Ecto neural progenitor cell (in vitro differentiated cells): Measurements from ENCODE around the gene WDFY1.
"Not testable (repeated sequence)": the region's sequence is repeated elsewhere in the genome, so short reads cannot be mapped to it uniquely, and the experiment has no call there.

Experiments
- DNase-seq: peaks from one replicate; pipeline ENCODE4 v3.0.0-alpha.2; 2018; ENCODE audit warnings: low spot score

Gene WDFY1

DNA sequence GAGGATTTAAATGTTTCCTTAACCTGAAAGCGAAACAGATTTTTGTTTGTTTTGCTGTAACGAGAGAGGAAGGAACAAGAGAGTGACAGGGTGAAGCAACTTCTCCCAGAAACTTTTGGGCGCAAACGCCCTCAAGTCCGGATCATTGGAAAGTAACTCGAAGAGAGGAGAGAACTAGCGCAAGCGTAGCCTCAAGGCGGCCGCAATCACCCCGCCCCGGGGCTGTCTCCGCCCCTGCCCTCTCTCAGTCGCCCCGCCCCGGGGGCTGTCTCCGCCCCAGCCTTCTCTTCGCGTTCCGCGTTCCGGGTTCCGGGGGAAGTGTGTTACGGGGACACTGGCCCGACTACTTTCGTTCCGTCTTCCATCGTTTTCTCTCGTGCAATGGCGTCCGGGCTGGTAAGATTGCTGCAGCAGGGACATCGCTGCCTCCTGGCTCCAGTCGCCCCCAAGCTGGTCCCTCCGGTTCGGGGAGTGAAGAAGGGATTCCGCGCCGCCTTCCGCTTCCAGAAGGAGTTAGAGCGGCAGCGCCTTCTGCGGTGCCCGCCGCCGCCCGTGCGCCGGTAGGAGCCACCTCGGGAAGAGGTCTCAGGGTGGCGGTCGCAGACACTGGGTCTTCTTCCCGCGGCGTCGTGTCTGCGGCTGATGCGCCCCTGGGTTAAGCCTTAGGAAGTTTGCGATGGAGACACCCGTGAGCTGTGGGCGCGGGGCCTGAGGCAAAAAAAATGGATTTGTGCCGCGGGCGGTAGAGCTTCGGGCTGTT, 12.1 kb upstream of the WDFY1 start, which contains the start of gene MRPL44:
MRPL44 (plus strand) TSS at position 372 of the 760 bp plus-strand sequence; CDS start at position 382, 10 bp downstream.
- peak; percentile 97 for DNase-seq

GRCh38 chr2:223956300-223956699, 11.2 kb upstream of the WDFY1 start:
- DNase-seq = no peak

GRCh38 chr2:223954401-223954800, 9.3 kb upstream of the WDFY1 start:
- DNase-seq = no peak

- no peak for DNase-seq
These were observed 7.3 kb upstream of the WDFY1 start for GRCh38 chr2:223952280-223952968.

GRCh38 chr2:223950448-223951347, 5.6 kb upstream of the WDFY1 start:
- DNase-seq = no peak

DNA sequence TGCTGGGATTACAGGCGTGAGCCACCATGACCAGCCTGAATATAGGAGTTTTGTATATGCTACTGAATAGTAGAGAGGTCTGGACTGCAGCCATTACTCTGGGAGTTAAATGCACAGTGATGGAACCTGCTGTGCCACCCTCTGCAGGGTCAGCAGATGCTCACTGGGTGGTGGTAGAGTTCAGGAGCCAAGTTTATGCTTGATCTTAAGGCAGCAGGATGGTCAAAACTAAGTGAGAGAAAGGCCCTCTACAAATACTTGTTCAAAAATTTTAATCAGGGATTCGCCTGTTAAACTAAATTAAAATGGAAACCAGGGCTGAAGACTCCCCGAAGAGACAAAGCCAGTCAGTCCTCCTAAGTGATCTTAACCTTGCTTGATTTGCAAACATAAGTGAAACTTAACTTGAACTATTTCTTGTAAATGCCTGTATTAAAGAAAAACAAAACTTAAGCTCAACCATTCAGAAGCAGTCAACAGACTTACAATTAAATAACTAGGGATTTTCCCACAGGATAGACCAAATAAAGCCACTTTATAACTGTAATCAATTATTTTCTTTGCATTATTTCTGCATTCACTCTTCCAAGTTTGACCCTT, 4.2 kb upstream of the WDFY1 start:
- DNase-seq = no peak

GRCh38 chr2:223947711-223948205, 2.6 kb upstream of the WDFY1 start:
- DNase-seq = no peak

GRCh38 chr2:223945755-223946154, 620 bp upstream of the WDFY1 start:
- no peak for DNase-seq

DNA sequence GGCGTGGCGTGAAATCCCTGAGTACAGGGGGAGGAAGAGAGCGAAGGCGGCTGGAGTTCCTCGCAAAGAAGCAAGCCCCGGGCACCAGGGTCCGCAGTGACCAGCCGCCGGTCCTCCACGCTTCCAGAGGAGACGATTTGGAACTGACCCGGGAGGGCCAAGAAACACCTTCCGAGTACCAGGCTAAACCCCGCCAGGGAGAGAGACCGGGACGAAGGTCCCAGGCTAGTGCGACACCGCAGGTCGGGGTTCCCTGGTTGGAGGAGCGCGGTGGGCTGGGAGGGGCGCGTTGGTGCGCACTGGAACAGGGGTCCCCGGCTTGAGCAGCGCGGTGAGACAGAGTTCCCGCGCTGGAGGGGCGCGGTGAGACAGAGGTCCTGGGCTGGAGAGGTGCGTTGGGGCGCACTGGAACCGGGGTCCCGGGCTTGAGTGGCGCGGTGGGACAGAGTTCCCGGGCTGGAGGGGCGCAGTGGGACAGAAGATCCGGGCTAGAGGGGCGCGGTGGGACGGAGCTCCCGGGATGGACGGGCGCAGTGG, 901 bp downstream of the WDFY1 start:
- DNase-seq = peak; percentile 74

- no peak for DNase-seq
These were observed 1.6 kb downstream of the WDFY1 start for GRCh38 chr2:223943561-223944008.

- no peak for DNase-seq
These were observed 2.0 kb downstream of the WDFY1 start for GRCh38 chr2:223943135-223943534.

GRCh38 chr2:223941579-223942277, 3.4 kb downstream of the WDFY1 start:
- no peak for DNase-seq

- not testable (repeated sequence) for DNase-seq
These were observed 5.7 kb downstream of the WDFY1 start for GRCh38 chr2:223939438-223939837.

GRCh38 chr2:223937535-223937934, 7.6 kb downstream of the WDFY1 start:
- no peak for DNase-seq

GRCh38 chr2:223936862-223937326, 8.2 kb downstream of the WDFY1 start:
- no peak for DNase-seq

GRCh38 chr2:223935459-223936125, 9.5 kb downstream of the WDFY1 start:
- no peak for DNase-seq

DNA sequence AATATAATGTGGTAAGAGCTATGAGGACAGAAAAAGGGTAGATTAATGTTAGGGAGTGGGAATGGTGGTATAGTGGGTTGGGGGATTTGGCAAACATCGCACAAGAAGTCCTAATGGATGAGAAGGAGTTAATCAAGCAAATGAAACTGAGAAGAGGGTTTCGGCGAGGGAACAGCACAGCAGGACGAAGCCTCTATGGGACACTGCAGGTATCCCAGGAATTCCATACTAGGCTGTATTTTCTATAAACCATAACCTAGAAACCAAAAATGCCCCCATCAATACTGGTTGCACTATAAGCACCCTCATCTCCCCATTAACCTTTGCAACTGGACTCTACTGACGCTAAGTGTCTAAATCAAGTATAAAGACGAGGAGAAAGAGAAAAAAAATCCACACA, 10.3 kb downstream of the WDFY1 start:
- no peak for DNase-seq

GRCh38 chr2:223932816-223933800, 12.0 kb downstream of the WDFY1 start:
- DNase-seq = no peak
